Dedifferentiated amniotic fluid mesenchymal stem cell (primary cell): ENCODE measurements around the gene MACROD2.

ENCODE experiments used
- DNase-seq: peaks from one replicate; pipeline ENCODE4 v3.0.0-alpha.2; 2016; ENCODE audit errors: extremely low spot score

The MACROD2 gene

DNA sequence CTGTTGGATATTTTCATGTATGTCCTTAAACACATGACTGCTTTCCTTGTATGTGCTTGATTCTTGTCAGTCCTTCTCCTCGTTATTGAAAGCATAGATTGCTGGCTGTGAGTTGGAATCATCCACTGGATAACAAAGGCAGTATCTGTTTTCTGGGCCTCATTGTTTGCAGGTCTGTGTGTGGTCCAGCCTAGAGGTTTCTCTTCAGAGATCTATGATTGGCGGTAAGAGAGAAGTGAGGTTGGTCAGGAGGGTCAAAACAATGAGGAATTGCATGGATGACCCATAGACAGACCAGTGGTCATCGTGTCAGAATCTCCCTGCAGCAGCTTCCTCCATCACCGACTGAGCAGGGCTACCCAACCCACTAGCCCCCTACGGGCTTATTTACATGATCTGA lies 1663.0 kb downstream of the MACROD2 start:
- DNase-seq = no peak

DNA sequence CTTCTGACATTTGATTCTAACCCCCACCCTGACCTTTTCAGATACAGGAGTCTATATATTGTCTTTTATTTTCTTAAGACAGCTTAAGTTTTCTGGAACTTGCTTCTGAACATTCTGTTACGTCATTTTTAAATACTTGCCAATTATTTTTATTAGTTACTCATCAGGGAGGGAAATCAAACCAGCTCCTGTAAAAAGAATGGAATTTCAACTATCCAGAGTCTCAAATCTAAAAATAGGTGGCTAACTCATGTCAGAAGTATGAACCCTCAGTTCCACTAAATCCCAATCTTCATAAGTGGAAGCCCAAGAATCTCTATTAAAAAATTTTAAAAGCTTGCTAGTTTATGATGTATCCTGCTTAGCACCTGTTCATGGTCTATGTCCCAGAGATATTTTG lies 1677.9 kb downstream of the MACROD2 start:
- DNase-seq = peak; percentile 60

DNA sequence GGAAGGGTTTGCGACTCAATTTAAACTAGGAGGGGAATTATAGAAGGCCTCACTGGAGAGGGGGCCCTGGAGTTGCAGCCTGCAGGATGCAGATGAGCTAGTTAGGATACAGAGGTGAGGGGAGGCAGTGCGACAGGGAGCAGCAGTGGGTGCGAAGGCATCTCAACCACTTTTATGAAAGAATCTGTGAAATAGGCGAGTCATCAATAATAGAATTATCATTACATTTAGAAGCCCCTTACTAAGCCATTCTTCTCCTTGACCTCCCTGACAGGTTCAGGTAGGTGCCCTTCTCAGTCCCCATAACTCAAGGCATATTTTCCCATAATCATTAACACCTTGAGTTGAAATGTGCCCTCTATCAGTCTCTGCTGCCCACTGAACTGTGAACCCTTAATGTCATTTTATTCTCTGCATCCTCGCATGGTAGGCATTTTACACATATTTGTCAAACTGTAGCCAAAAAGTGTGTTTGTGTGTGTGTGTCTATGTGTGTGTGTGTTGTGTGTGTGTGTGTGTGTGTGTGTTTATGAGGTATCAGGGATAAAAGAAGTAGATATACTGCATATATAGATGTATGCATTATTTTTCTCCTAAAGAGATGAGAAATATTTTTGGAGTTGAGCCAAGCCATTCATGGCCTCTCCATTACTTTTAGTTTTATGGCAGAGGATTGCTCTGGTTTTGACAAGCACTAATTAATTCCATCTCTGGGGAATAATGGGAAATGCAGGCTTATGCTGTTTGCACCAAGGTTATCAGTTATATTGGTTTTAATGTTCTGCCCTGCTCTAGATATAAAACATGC lies 1679.1 kb downstream of the MACROD2 start:
- DNase-seq = no peak

DNA sequence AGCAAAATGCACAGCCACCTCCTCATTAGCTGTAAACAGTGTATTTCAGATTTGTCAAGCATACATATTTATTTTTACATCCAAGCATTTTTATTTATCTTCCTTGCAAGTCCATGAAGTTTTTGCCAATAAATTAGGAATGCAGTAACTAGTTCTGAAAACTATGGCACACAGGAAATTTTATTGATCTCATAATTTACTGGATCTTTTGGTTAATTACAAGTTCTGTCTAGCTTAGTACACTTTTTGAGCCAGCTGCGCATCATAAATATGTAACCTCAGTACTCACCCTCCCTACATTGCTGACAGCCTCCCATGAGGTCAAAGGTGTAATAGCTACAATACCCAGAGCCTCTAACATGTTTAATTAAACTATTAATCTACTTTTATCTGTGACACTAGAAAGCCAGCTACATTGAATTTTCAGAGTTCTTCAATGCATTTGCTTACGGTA lies 1679.8 kb downstream of the MACROD2 start:
- DNase-seq = no peak

DNA sequence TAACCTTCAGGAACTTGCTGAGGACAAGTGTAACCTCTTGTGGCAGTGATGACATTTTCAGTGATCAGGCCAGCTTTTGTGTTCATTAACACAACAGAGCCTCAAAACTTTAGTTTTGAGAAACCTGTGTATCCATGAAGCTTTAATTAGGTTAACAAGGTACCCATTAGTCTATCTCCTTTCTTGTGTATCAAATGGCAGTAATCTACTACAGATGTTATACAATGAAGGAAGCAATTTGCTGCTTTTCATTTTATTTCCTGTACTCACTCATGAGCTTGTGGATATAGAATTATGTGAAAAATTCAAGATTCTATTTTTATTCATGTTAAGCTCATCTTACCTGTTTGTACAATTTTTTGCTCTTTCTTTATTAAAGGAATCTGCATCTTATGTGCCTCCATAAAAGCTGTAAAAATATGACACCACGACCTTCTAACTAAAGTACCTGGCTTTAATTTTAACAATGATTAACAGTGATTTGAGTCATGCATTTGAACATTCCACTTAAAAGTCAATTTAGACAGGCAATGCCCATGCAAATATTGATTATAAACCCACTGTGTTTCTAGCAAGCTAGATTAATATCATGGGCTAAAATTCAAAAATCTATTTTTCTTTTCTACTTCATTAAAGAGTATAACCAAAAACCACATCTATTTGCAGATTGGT lies 1680.6 kb downstream of the MACROD2 start:
- DNase-seq = no peak

DNA sequence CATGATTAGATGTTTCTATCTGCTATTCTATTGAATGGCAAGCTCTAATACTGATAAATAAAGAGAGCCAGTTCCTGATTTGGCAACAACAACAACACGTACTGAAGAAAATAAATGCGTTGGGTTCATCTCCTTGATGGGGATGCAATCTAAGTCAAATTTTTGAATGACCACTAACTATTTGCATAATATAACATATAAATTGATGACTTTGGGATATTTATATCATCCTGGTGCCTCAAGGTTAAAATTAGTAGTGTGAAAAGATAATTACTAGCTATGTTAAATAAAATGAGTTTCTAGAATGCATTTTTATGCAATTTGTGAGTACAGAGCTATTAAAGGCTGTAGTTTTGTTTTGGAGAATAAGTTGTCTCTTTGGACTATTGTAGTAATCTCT lies 1681.5 kb downstream of the MACROD2 start:
- DNase-seq = no peak

DNA sequence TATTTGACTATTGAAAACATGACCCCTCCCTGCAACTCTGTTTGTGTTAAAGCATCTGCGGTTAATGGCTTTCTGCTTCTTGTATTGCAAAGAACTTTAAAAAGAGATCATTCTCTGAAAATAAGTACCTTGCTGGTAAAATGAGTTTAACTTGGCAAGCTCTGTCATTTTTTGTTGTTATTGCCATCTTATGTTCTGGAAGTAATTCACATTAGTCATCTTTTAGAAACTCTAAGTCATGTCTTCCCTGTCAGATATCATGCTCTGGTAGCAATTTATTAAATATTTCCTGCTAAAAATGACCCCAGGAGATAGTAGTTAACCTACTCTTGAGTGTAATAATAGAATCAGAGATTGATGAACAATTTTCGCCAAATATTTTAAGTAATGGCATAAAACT lies 1687.4 kb downstream of the MACROD2 start:
- DNase-seq = peak; percentile 20

DNA sequence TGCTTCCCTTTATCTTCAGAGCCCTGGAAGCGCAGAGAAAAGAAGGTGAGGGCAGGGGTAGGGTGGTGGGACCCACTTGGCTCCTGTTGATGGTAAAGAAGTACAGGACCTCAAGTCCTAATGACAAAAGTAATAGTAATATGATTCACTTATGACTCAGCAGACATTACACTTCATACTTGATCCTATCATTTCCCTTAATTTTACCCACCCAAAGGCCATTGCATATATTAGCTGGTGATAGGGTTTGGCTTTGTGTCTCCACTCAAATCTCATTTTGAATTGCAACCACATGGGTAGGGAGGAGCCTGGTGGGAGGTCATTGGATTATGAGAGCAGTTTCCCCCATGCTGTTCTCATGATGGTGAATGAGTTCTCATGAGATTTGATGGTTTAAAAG lies 1697.3 kb downstream of the MACROD2 start:
- no peak for DNase-seq

DNA sequence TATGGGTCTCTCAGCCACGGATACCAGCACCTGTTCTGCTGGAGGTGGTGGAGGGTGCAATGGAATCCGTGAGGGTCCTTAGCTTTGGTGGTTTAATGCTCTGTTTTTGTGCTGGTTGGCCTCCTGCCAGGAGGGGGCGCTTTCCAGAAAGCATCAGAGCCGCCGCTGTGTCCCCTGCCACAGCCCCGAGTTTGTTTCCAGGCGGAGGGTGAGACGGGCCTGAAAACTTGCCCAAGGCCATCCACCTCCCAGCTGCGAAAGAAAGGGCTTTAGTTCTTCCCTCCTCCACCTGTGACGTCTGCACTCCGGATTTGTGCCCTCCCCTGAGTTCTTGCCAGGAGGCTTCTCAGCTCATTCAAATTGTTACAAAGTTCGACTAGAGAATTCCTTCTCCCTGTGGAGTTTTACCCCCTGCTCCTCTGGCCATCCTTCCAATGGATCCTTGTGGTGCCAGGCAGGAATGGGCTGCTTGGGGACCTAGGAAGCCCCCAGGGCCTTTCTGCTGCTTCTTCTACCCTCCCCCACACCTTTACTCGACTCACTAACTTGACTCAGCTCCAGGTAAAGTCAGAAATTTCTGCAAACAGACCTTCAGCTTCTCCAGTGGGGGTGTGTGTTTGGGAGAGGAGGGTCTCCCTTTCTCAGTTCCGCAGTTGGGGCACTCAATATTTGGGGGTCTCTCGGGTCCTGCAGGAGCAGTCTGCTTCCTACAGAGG lies 1704.3 kb downstream of the MACROD2 start:
- no peak for DNase-seq

DNA sequence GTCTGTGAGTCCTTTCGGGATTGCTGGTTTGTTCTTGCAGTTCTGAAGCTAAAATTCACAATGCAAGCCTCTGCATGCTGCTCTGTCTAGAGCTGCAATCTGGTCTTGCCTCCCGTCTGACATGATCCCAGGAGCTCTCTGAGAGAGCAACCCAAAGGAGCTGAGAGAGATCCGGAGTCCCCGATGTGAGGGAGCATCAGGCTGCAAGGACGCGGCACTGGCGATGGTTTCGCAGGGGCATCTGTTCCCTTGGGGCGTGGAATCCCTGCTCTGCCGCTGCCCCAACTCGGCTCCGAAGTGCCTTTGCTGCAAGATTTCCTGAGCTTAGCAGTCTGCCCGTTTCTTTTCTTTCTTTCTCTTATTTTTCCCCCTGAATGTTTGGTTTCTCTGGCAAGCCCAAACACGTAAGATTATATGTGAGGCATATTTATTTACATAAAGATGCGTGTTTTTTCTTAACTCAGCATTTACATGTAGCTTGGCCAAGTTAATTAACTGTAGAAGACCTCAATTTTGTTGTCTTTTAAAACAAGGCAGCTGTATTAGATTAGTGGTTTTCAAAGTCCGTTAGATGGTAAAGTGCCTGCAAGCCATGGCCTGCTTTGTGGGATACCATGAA lies 1704.9 kb downstream of the MACROD2 start:
- DNase-seq = no peak

DNA sequence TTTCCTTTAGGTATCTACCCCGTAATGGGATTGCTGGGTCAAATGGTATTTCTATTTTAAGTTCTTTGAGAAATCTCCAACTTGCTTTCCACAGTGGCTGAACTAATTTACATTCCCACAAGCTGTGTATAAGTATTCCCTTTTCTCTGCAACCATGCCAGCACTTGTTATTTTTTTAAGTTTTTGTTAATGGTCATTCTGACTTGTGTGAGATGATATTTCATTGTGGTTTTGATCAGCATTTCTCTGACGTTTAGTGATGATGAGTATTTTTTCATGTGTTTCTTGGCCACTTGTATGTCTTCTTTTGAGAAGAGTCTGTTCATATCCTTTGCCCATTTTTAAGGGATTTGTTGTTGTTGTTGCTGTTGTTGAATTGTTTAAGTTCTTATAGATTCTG lies 1706.8 kb downstream of the MACROD2 start:
- no peak for DNase-seq

DNA sequence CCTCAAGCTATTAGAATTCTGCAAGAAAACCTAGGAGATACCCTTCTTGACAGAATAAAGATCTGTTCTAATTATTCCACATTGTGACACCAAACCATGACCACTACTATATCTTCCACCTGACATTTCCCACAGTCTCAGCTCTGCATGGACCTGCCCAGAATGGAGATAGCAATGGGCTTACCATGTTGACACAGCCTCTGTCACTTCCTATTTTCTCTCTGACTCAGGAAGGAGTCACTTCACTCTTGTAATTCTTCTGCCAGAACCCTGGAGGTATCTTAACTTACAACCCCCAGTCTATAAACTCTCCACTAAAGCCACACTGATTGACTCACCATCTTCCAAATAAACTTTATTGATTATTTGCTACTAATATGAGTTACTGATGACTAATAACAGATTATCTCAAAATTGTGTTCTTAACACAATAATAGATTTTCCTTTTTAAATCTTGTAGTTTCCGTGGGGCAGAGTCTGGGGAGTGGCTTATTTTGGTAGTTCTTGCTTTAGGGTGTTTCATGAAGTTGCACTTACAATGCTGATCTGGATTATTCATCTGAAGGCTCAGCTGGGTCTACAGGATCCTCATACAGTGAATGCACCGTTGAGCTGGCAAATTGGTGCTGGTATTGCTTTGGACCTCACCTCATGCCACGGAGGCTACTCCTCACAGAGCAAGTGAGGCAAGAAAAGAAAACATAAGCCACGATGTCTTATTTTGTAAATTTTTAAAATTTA lies 1708.0 kb downstream of the MACROD2 start:
- no peak for DNase-seq

DNA sequence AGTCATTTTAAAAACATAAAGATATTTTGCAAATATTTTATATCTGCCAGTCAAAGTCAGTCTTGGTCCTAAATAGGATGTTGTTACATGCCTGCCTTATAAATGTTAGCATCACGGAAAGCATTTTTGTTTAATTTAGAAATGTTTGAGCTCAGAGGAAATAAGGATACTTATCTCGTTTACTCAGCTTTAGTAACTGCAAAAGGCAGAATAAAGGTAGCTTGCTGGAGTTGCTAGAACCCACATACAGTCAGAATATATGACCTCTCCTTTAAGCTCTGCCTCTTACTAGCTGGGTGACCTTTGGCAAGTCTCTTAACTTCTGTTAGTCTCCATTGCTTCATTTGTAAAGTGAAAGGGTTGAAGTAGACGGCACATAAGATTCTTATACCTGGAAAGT lies 1710.7 kb downstream of the MACROD2 start:
- DNase-seq = no peak

DNA sequence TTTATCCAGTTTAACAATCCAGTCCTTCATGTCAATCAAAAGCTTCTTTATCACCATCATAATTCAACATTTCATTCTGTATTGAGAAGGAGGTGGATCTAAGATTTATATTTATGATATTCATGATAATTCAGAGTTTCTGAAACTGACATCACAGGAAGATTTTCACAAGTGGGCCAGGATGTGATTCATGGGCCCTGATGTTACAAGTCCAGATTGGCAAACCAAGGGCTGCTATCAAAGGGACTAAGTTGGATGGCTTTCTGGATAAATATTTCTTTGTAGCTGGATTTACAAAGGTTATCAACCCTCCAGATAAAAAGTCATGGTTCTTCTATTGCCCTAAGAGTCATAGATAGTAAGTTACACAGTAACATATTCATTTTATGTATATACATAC lies 1711.4 kb downstream of the MACROD2 start:
- no peak for DNase-seq

DNA sequence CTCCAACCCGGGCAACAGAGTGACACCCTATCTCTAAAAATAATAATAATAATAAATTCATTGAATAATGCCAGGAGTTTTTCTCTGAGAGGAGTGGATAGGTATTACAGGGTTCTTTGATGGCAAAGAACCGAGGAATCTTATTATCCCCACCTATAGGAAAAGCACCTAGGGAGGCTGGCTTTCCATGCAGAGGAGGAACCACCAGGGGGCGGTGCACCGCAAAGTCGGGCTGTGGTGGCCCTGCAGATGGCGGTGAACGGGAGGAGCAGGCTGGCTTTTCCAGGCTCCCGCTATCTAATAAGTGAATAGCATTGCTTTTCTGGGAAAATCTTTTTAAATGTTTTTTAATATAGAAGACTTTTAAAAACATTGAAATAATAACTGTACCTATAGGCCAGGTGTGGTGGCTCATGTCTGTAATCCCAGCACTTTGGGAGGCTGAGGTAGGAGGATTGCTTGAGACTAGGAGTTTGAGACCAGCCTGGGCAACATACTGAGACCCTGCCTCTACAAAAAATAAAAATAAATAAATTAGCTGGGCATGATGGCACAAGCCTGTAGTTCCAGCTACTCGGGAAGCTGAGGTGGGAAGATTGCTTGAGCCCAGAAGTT lies 1713.8 kb downstream of the MACROD2 start:
- no peak for DNase-seq

DNA sequence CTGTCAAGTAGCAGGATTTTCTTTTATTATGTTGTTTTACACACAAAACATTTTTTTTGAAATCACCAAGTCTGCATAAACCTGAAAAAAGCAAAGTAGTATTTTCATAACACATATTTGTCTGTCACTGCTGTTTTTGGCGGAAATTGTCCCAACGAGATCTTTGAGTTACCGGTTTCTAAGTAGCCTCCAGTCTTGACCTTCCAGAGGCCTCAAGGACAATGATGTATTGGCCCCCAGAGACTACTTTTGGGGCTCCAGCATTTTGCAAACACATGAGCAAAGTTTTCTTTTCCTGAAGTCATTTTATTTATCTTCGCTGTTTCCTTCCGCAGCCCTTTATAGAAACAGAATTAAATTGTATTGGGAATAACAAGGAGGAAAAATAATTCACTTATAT lies 1715.3 kb downstream of the MACROD2 start:
- no peak for DNase-seq

DNA sequence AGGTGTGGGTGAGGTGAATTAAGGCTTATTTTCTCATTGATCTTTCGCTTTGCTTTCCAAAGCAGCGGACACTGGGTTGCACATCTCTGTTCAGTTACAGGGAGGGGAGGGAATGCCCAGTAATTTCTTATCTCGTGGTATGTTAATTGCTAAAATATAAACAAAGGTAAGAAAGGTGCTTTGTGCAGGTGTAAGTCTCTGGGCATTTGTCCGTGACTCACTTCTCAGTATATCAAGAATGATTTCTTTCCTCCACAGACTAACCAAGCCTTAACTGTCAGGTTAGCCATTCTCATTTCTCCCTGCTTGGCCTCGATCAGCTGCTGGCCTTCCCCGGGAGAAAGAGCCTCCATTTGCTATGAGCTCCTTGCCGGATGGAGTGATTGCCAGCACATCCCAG lies 1715.9 kb downstream of the MACROD2 start:
- DNase-seq = no peak

DNA sequence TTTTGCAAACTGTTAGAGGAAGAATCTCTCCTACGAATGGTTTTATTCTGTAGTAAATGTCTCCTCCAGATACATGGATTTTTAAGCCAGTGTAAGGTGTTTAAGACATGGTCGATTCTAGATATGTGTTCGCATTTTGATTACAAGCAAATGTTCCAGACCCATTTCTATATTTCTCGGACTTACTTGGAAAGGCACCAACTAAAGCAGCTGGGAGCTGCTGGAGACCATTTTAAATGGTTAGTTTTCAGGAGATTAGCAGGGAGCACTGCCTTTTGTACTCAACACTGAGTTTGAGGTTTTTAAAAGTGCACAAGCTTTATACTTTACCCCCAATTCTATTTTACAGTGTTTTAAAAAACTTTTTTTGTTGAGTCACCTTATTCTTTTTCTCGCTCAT lies 1720.9 kb downstream of the MACROD2 start:
- DNase-seq = peak; percentile 6

DNA sequence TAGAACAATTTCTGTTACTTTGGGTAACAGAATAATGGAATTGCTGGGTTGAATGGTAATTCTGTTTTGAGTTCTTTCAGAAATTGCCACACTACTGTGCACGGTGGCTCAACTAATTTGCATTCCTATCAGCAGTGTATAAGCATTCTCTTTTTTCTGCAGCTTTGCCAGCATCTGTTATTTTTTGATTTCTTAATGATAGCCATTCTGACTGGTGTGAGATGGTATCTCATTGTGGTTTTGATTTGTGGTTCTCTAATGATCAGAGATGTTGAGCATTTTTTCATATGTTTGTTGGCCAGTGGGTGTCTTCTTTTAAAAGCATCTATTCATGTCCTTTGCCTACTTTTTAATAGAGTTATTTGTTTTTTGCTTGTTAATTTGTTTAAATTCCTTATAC lies 1731.1 kb downstream of the MACROD2 start:
- DNase-seq = no peak

DNA sequence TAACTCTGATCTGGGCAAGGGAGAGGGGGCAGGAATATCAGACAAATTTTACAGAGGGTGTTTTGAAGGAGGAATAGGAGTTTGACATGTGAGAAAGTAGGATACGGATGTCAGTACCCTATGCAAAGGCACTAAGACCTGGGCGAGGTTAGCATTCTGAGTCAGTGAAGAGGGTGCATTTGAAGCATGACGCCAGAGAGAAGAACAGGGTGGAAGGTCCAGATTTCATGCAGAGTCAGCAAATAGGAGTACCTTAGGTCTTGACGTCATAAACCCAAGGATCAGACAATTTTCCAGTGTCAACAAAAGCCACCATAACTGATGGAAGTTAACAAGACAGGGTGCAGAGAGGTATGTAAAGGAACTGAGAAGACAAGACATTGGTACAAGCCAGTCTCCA lies 1738.7 kb downstream of the MACROD2 start:
- DNase-seq = no peak

DNA sequence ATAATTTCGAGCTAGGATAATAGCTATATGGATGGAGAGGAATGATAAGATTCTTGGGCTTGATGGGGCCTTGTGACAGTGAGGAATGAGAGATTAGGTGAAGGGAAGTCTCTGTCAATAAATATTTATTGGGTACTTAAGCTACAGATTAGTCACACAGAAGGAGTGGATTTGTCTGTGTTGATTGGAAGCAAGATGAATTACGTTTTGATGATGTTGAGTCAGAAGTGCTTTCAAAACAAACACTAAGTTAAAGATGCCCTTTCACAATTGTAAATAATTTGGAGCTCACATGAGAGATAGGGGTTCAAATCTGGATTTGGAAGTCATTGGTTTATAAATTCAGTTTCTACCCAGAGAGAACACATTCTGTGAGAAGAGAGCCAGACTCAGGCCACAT lies 1743.7 kb downstream of the MACROD2 start:
- DNase-seq = no peak
